Right lobe of liver (tissue), 6 donors: ENCODE measurements around the gene MYOF. TPM values are rescaled to one million over a fixed set of nuclear protein-coding genes. Genes with fewer than 3 reads are reported as not detected.

Source experiments
- ATAC-seq, 4 donors: fragments of 200-7000 bp; cut with Tn5 transposase; one replicate each; pipeline ENCODE4 v1.9.1; 2020; ENCODE audit warnings: mild to moderate bottlenecking in 4 of 4, moderate library complexity in 4 of 4
- DNase-seq, 3 donors: peaks; one replicate each; pipeline ENCODE4 v3.0.0-alpha.2; 2020
- H3K27ac ChIP-seq, 3 donors: fragments of 200-600 bp; one replicate each; pipeline ENCODE4 v1.8.0; 2022
- H3K27me3 ChIP-seq, 2 donors: fragments of 200-600 bp; one replicate each; pipeline ENCODE4 v1.8.0; 2022
- H3K36me3 ChIP-seq, 4 donors: fragments of 200-600 bp; sonication (generic) in 1 of 4; one replicate each; pipeline versions ENCODE4 v1.5.1 to v1.8.0; 2017 to 2022; ENCODE audit warnings: control low read depth in 1 of 4
- H3K4me1 ChIP-seq, 4 donors: fragments of 200-600 bp; sonication (generic) in 1 of 4; one replicate each; pipeline versions ENCODE4 v1.5.1 to v1.8.0; 2017 to 2022; ENCODE audit warnings: control low read depth in 1 of 4
- H3K4me3 ChIP-seq, 3 donors: fragments of 200-600 bp; one replicate each; pipeline ENCODE4 v1.8.0; 2022
- H3K9me3 ChIP-seq, 4 donors: fragments of 200-600 bp; sonication (generic) in 1 of 4; one replicate each; pipeline versions ENCODE4 v1.5.1 to v1.8.0; 2017 to 2022; ENCODE audit warnings: control low read depth in 1 of 4
- CTCF ChIP-seq, 4 donors: fragments of 200-600 bp in 3 of 4; fragments of 450-650 bp in 1 of 4; IDR thresholded peaks; one replicate each; pipeline versions ENCODE4 v1.5.1 to v1.8.0; 2016 to 2022; ENCODE audit warnings: antibody characterized with exemption in 4 of 4, mild to moderate bottlenecking in 2 of 4
- POLR2A ChIP-seq: fragments of 450-650 bp; IDR thresholded peaks from one replicate; pipeline ENCODE4 v1.6.1; 2017; ENCODE audit warnings: antibody characterized with exemption, mild to moderate bottlenecking
- WGBS: methylation state at CpG from one replicate; pipeline ENCODE4 v1.1.6; 2018; ENCODE audit warnings: low coverage, low lambda C conversion rate; ENCODE audit not compliant: insufficient coverage; ENCODE audit errors: missing lambda C conversion rate; 5-methylcytosine and 5-hydroxymethylcytosine counted together
- intact Hi-C, 2 donors: fragments of 100-400 bp; cut with DNase I; formaldehyde crosslinking; loops; one replicate each; pipeline versions ENCODE4 v1.11.2 to v1.14.1; 2022
- total RNA-seq, 6 experiments: library from RNA; depleted of rRNA in 2 of 6; stranded (reverse); fragments of >200 nt in 2 of 6; fragmentation: NEBNext Ultra II Directional in 3 of 6; extraction: Animal tissue kit (Norgen Biotek cat#: 25700) in 3 of 6; gene quantifications; one replicate each; pipeline versions ENCODE4 v1.1.0 to v1.2.4, GENCODE V29; 2016 to 2023
- donor health status: DM: no; HTN: yes; CAD: no.
- donor health status: DM: no; HTN: no; CAD: no.
- donor health status: DM: no; HTN: no; CAD: no.
- donor health status: DM: no; HTN: yes; CAD: no.
- donor health status: DM: no; HTN: yes; CAD: no.

The MYOF gene
- total RNA-seq, 6 experiments from 2014 or later, result 1.9 to 14.6 (median 3.2) TPM

GRCh38 chr10:93481637-93482144 is 443 bp downstream of the MYOF start:
- no peaks in the 10 kb centered on the region for H3K27me3 ChIP-seq
- DNase-seq (no peak), ATAC-seq (peak in 2 of 4 donors; percentile 4 to 7)
- 22% methylated on average over 7 of the region's 7 CpGs for WGBS
- peak overlapping the region; percentile 48 to 85 (median 66) for H3K27ac ChIP-seq
- TF ChIP-seq CTCF (IDR thresholded peaks at IDR 0.05), result no peak
- TF ChIP-seq POLR2A, result no peak
- intact Hi-C loops, result loop anchor here (5.0 to 10.0 kb wide), 2 partner anchors 104 to 107 kb away; no protein-coding TSS in a partner anchor
- H3K9me3 ChIP-seq, result no peaks in the 10 kb centered on the region
- no peaks in the 10 kb centered on the region for H3K36me3 ChIP-seq
- H3K4me3 ChIP-seq, result peak overlapping the region; percentile 60 to 69 (median 62)
- H3K4me1 ChIP-seq, result no peaks in the 10 kb centered on the region

DNA sequence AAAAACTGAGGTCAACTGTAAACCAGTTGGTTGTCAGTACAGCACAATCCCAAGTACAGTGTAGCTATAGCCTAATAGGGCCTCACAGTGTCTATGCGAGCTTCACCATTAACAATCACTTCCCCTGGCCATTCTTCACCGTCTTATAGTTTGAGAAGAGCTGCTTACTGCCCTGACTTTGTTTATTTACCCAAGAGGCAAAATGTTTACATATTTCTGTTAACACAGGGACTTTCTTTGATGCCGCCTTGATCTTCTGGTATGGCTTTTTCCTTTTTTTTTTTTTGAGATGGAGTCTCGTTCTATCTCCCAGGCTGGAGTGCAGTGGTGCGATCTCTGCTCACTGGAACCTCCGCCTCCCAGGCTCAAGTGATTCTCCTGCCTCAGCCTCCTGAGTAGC is 3.3 kb downstream of the MYOF start:
- Histone ChIP-seq H3K27ac (no peak overlapping the region), H3K36me3 (no peaks in the 10 kb centered on the region), H3K27me3 (no peaks in the 10 kb centered on the region), H3K4me3 (no peak overlapping the region), H3K9me3 (no peaks in the 10 kb centered on the region), H3K4me1 (no peaks in the 10 kb centered on the region)
- TF ChIP-seq POLR2A (no peak), CTCF (IDR thresholded peaks at IDR 0.05) (no peak)
- 67% methylated on average over 3 of the region's 6 CpGs for WGBS
- no peak for ATAC-seq
- DNase-seq, result no peak
- intact Hi-C loops, result no loop called here

GRCh38 chr10:93476756-93477155 is 5.4 kb downstream of the MYOF start:
- Histone ChIP-seq H3K27me3 (no peaks in the 10 kb centered on the region), H3K9me3 (no peaks in the 10 kb centered on the region), H3K36me3 (no peaks in the 10 kb centered on the region), H3K4me3 (no peak overlapping the region), H3K27ac (no peak overlapping the region), H3K4me1 (no peaks in the 10 kb centered on the region)
- intact Hi-C loops, result no loop called here
- WGBS, result 93% methylated on average over 2 of the region's 2 CpGs
- no peak for TF ChIP-seq POLR2A
- TF ChIP-seq CTCF (IDR thresholded peaks at IDR 0.05), result no peak
- DNase-seq, result no peak
- ATAC-seq, result no peak

DNA sequence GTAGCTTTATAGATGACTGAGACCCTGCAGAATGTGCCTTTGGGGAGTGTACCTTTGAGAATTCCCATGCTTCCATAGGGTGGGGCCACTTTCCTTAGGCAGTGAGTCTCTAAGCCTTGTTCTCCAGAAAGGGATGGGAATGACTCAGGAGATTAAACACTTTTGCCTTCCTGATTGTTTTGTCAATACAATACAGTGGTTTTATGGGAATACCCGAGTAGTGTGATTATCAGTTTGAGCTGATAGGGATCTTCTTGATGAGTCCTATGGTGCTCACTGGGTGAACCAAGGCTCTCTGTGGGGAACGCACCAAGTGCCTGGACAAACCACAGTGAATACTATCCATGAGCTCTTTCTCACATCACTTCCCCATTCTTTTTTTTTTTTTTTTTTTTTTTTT is 6.3 kb downstream of the MYOF start:
- WGBS, result 30% methylated on average over 1 of the region's 2 CpGs
- no peak overlapping the region for H3K4me3 ChIP-seq
- no peaks in the 10 kb centered on the region for H3K36me3 ChIP-seq
- no peaks in the 10 kb centered on the region for H3K9me3 ChIP-seq
- ATAC-seq (no peak), DNase-seq (no peak)
- H3K4me1 ChIP-seq, result no peaks in the 10 kb centered on the region
- intact Hi-C loops, result no loop called here
- no peak for TF ChIP-seq CTCF (IDR thresholded peaks at IDR 0.05)
- TF ChIP-seq POLR2A, result no peak
- no peaks in the 10 kb centered on the region for H3K27me3 ChIP-seq
- H3K27ac ChIP-seq, result no peak overlapping the region

DNA sequence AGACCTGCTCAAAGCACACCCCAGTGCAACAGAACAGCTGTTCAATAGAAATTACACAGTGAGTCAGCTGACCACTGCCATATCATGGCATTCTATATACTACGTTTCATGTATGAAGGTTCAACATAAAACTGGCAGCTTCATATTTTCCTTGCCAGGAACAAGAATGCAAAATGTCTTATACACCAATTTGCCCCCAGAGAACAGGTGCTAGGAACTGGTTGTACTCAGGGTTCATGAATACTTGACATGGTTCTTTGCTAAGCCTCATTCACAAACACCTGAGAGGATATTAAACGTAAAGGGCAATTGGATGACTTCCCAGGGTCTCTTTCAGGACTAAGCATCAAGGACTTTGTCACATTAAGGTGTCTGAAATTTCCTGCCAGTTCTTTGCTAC is 6.9 kb downstream of the MYOF start:
- 64% methylated on average over 2 of the region's 2 CpGs for WGBS

More for the DNA sequence above, 6.9 kb downstream of the MYOF start:
- no peak overlapping the region for H3K4me3 ChIP-seq
- H3K27ac ChIP-seq, result no peak overlapping the region
- DNase-seq (no peak), ATAC-seq (no peak)
- H3K9me3 ChIP-seq, result no peaks in the 10 kb centered on the region
- TF ChIP-seq CTCF (IDR thresholded peaks at IDR 0.05) (no peak), POLR2A (no peak)
- no peaks in the 10 kb centered on the region for H3K4me1 ChIP-seq
- H3K36me3 ChIP-seq, result no peaks in the 10 kb centered on the region
- no peaks in the 10 kb centered on the region for H3K27me3 ChIP-seq
- intact Hi-C loops, result no loop called here
